ENCODE results near the gene SLC25A46.
A peak's percentile ranks its signal among the peaks of the same experiment; 100 is the strongest.
"Not testable (repeated sequence)": the region's sequence is repeated elsewhere in the genome, so short reads cannot be mapped to it uniquely, and the experiment has no call there.

SLC25A46 gene

GRCh38 chr5:110738812-110739651 lies at the start of gene SLC25A46:
Gene SLC25A46 (plus strand): TSS chr5:110739007. CDS start chr5:110739120, 113 bp downstream.
- peak; percentile 54 to 77 (median 70) for DNase-seq

DNA sequence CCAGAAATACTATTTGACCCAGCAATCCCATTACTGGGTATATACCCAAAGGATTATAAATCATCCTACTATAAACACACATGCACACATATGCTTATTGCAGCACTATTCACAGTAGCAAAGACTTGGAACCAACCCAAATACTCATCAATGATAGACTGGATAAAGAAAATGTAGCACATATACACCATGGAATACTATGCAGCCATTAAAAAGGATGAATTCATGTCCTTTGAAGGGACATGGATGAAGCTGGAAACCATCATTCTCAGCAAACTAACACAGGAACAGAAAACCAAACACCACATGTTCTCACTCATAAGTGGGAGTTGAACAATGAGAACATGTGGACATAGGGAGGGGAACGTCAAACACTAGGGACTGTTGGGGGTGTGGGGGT lies 48.2 kb upstream of the SLC25A46 start:
- not testable (repeated sequence) for DNase-seq

DNA sequence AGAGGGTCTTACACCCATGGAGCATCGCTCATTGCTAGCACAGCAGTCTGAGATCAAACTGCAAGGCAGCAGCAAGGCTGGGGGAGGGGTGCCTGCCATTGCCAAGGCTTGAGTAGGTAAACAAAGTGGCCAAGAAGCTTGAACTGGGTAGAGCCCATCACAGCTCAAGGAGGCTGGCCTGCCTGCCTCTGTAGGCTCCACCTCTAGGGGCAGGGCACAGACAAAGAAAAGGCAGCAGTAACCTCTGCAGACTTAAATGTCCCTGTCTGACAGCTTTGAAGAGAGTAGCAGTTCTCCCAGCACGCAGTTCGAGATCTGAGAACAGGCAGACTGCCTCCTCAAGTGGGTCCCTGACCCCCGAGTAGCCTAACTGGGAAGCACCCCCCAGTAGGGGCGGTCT lies 46.1 kb upstream of the SLC25A46 start:
- not testable (repeated sequence) for DNase-seq

GRCh38 chr5:110702300-110702699 lies 36.5 kb upstream of the SLC25A46 start:
- DNase-seq, result no peak

GRCh38 chr5:110702704-110703103 lies 36.1 kb upstream of the SLC25A46 start:
- no peak for DNase-seq

GRCh38 chr5:110703481-110703880 lies 35.3 kb upstream of the SLC25A46 start:
- no peak for DNase-seq

GRCh38 chr5:110705349-110705748 lies 33.5 kb upstream of the SLC25A46 start:
- no peak for DNase-seq

- DNase-seq, result no peak
Measured at GRCh38 chr5:110707260-110707844, 31.5 kb upstream of the SLC25A46 start.

DNA sequence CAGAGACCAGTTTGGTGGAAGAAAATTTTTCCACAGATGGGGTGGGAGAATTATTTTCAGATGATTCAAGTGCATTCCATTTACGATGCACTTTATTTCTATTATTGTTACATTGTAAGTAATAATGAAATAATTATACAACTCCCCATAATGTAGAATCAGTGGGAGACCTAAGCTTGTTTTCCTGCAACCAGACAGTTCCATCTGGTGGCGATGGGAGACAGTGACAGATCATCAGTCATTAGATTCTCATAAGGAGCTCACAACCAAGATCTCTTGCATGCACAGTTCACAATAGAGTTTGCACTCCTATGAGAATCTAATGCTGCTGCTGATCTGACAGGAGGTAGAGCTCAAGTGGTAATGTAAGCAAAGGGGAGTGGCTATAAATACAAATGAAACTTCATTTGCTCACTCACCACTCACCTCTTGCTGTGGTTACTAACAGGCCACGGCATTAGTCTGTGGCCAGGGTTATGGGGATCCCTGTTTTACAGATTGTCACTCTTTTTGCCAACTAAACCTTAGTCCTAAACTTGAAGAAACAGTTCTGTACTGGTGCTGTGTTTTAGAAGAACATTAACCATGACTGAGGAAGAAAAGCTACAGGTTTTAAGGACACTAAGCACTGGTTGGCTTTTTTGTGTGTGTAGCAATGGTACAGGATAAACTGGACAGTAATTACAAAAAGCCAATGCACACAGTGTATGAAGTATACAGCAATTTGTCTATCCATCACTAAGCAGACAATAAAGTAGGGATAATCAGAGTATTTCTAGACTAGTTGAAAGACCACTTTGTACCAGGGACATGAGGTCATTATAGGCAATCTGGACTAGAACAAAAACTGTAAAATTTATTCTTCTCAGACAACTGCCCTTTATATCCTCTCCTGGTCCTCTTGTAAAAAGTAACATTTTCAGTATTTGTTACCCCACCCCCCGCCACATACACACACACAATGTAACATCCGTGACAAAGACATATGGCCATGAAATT lies 22.3 kb upstream of the SLC25A46 start:
- DNase-seq, result no peak

GRCh38 chr5:110718311-110718710 lies 20.5 kb upstream of the SLC25A46 start:
- no peak for DNase-seq

DNA sequence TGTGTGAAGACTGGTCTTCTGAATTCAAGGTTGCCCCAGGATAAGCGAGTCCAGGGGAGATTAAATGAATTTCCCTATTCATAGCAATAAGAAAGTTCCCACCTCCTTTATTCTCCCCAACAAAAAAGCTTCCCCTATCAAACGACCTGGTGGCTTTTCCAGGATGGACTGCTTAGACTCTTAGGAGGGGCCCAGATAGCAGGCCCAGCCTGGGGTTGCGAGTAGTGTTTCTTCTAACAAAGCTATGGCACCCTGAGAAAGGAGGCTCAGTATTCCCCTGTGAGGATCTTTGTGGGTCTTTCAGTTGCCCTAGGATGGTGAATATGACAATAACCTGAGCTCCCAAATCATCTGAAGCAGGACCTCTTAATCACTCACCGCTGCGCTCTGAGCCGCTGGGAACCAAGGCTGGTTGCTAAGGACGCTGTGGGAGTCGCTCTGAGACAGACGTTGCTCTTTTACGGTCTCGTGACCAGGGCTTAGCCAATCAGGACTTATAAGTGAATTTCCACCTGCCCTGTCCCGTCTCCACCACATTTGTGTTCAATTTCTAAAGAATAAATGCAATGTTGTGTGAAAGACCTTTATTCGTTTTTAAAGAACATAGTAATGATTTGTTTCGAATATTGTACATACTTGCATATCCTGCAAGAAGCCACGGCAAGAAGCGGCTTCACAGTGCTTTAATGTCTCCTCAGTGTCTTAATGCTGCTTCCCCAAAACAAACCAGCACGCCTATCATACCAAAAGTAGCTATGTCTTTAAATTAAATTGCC lies 12.4 kb upstream of the SLC25A46 start, which contains the start of gene TMEM232:
Gene TMEM232 (minus strand): TSS at position 423 of the 776 bp plus-strand sequence. CDS start 59,319 bp downstream, outside the sequence.
- DNase-seq, result peak; percentile 7 to 44 (median 24)

GRCh38 chr5:110727025-110727314 lies 11.8 kb upstream of the SLC25A46 start:
- DNase-seq, result no peak

- not testable (repeated sequence) for DNase-seq
Measured at GRCh38 chr5:110731499-110731898, 7.3 kb upstream of the SLC25A46 start.

DNA sequence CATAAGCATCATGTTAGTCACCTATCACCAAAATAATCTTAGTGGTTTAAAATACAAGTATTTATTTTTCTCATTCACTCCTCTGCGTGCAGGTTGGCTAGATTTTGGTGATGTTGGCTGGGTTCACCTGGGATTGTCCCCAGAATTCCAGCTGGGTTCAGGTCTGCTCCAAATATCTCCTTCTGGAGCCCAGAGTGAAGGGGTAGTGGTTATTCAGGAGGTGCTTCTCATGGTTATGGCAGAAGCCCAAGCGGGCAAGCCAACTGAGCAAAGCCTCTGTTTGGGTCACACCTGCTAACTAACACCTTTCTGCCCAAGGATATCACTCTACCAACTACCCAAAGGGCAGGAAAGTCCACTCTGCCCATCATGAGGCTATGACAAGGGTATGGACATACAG lies 4.7 kb upstream of the SLC25A46 start:
- DNase-seq, result no peak

DNA sequence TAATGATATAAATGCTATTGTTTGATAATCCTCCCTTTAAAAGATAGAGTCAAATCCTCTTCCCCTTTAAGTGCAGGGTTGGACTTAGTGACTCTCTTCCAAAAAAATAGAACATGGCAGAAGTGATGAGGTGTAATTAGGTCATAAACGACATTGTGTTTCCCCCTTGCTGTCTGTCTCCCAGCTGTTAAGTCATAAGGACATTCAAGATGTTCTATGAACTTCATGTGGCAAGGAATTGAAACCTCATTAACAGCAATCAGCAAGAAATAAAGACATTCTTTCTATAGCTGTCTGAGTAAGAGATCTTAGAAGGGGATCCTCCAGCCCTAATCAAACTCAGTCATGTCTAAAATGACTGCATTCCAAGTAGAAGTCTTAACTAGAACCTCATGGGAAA lies 3.3 kb upstream of the SLC25A46 start:
- no peak for DNase-seq

DNA sequence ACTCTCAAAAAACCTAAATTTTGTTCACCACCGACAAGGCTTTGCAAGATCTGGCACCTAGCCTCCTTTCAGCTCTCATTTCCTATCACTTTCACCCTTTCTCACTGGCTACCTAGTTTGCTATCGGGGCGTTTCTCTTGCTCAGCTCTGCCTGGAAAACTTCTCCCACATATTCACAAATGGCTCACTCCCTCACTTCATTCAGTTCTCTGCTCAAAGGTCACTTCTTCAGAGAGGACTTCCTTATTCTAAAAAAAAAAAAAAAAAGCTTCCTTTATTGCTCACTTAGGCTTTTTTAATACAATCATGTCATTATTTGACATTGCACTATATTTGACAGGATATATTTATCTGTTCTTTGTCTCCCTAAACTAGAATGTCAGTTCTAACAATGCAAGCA lies 2.1 kb upstream of the SLC25A46 start:
- no peak for DNase-seq

- peak in 2 of 4 experiments; percentile 22 to 40 for DNase-seq
Measured at GRCh38 chr5:110738503-110738811, 350 bp upstream of the SLC25A46 start.

- no peak for DNase-seq
Measured at GRCh38 chr5:110751902-110752762, 13.3 kb downstream of the SLC25A46 start.

DNA sequence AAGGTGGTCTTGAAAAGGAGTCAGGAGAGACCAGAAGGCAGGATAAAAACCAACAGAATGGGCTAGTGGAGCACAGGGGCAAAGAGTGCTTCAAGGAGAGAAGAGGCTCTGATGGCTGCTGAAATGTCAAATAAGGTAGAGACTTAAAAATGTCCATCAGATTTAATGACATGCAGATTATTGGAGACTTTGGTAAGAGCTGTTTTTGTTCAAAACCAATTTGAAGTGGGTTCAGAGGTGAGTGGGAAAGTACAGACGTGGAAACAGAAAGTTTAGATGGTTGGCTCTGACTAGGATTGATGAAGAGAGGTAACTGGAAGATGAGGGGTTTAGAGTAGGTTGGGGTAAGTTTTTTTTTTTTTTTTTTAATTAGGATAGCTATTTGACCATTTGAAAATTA lies 14.1 kb downstream of the SLC25A46 start:
- DNase-seq, result no peak

DNA sequence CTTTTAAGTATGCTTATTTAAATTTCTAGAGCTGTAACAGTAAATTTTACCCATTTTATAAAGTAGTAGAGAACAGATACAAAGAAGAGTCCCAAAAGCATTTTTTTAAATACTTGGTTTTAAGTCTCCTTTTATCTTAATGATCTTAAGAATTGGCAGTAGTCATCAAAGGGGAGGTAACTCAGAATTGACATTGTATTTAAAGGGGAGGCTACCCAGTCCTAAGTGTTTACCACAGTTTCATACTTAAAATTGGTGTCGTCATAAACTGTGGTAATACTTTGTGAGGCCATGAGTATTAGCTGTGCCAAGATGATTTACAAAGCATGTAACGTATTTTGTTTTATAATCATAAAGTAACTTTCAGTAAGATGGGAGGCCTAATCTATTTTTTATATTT lies 14.8 kb downstream of the SLC25A46 start:
- DNase-seq, result no peak

DNA sequence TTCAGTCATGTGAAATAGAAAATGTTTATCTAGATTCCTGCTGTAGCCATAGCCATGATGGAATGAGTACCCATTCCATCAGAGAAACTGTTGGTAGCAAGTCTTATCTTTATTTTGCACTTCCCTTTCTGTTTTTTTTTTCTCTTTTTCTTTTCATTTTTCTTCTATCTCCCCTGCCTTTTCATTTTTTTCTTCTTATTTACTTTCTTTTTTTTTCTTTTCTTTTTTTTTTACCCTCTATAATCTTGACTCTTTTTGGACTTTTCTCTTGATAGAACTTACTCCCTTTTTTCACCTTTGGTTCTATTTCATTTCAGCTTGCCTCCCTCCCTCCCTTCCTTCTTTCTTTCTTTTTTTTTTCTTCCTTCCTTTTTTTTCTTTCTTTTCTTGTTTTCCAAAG lies 15.4 kb downstream of the SLC25A46 start:
- DNase-seq, result no peak
